HG02588 (cell line): ENCODE measurements around the gene CDH4.
"Not testable (repeated sequence)": the region's sequence is repeated elsewhere in the genome, so short reads cannot be mapped to it uniquely, and the experiment has no call there.

Source experiments
- ATAC-seq: cut with Tn5 transposase; IDR thresholded peaks from one replicate; pipeline ENCODE4 v1.9.1; 2021; ENCODE audit warnings: mild to moderate bottlenecking, moderate library complexity; ENCODE audit not compliant: unreplicated experiment

Gene CDH4

GRCh38 chr20:61939691-61940360 is 687.8 kb downstream of the CDH4 start:
- ATAC-seq: no peak

- ATAC-seq: no peak
These were observed 688.4 kb downstream of the CDH4 start for GRCh38 chr20:61940491-61940890.

GRCh38 chr20:61940976-61941720 is 689.1 kb downstream of the CDH4 start:
- no peak for ATAC-seq

- no peak for ATAC-seq
These were observed 689.8 kb downstream of the CDH4 start for GRCh38 chr20:61941721-61942405.

- no peak for ATAC-seq
These were observed 690.5 kb downstream of the CDH4 start for GRCh38 chr20:61942526-61942925.

GRCh38 chr20:61944967-61945366 is 692.9 kb downstream of the CDH4 start:
- not testable (repeated sequence) for ATAC-seq

- ATAC-seq: not testable (repeated sequence)
These were observed 693.4 kb downstream of the CDH4 start for GRCh38 chr20:61945495-61945894.

- ATAC-seq: not testable (repeated sequence)
These were observed 696.0 kb downstream of the CDH4 start for GRCh38 chr20:61948056-61948455.

- no peak for ATAC-seq
These were observed 696.7 kb downstream of the CDH4 start for GRCh38 chr20:61948586-61949362.

- ATAC-seq: no peak
These were observed 697.3 kb downstream of the CDH4 start for GRCh38 chr20:61949363-61949713.

GRCh38 chr20:61949714-61950640 is 697.9 kb downstream of the CDH4 start:
- ATAC-seq: no peak

- no peak for ATAC-seq
These were observed 698.6 kb downstream of the CDH4 start for GRCh38 chr20:61950641-61951071.

- no peak for ATAC-seq
These were observed 699.9 kb downstream of the CDH4 start for GRCh38 chr20:61951695-61952533.

GRCh38 chr20:61953037-61954021 is 701.3 kb downstream of the CDH4 start:
- no peak for ATAC-seq

- ATAC-seq: no peak
These were observed 702.4 kb downstream of the CDH4 start for GRCh38 chr20:61954276-61955021.

GRCh38 chr20:61955668-61956395 is 703.8 kb downstream of the CDH4 start:
- ATAC-seq: no peak
